Neural progenitor cell (in vitro differentiated cells): ENCODE results near the gene POLR2E.

Experiments
- EZH2 ChIP-seq: fragments of 200-600 bp; sonication (generic); IDR thresholded peaks from 2 replicates; pipeline ENCODE4 v1.6.1; 2017; ENCODE audit warnings: antibody characterized with exemption, mild to moderate bottlenecking, moderate library complexity
- EZH2phosphoT487 ChIP-seq: fragments of 200-600 bp; sonication (generic); IDR thresholded peaks from 2 replicates; pipeline ENCODE4 v1.6.1; 2017; ENCODE audit warnings: antibody characterized with exemption
- TF ChIP-seq, protein P1 (sequence below): fragments of 200-600 bp; sonication (generic); IDR thresholded peaks from 2 replicates; pipeline ENCODE4 v1.5.1; 2017; ENCODE audit warnings: antibody characterized with exemption, mild to moderate bottlenecking

DNA sequence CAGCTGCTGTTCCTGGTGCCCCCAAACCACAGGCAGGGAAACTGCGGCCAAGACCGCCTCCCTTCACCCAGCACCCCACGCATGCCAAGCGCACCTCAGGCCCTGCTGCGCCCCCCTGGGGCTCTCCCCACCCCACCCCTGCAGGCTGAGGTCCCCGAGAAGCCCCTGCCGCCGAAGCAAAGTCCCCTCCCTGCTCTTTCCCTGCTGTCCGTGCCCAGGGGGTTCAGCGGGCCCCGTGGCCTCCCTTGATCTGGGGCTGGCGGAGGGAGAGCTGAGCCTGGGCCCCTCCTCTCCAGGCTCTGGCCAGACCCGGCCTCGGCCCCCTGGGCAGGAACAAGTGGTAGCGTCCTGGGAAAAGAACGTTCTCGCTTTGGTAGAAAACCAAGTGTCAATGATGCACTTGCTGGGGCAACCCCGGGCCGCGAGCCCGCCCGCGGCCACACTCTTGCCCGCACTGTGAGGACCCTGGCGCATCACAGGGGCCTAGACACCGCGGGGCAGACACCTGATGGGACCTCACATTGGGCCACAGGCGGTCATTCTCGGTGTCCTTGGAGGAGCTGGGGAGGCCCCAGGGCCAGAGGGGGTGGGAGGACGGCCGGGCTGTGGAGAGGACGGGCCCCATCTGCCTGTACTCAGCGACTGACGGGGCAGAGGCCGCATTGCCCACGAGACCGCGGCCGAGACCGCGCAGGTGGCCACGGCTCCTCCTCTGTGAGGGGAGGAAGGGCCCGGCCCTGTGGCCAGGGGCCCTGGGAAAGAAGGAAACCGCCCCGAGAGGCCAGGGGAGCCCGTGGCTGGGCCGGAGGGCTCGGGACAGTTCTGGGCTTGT lies 37.6 kb upstream of the POLR2E start:
- TF ChIP-seq, protein P1, sequence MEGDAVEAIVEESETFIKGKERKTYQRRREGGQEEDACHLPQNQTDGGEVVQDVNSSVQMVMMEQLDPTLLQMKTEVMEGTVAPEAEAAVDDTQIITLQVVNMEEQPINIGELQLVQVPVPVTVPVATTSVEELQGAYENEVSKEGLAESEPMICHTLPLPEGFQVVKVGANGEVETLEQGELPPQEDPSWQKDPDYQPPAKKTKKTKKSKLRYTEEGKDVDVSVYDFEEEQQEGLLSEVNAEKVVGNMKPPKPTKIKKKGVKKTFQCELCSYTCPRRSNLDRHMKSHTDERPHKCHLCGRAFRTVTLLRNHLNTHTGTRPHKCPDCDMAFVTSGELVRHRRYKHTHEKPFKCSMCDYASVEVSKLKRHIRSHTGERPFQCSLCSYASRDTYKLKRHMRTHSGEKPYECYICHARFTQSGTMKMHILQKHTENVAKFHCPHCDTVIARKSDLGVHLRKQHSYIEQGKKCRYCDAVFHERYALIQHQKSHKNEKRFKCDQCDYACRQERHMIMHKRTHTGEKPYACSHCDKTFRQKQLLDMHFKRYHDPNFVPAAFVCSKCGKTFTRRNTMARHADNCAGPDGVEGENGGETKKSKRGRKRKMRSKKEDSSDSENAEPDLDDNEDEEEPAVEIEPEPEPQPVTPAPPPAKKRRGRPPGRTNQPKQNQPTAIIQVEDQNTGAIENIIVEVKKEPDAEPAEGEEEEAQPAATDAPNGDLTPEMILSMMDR, result no peak
- TF ChIP-seq EZH2, result no peak
- TF ChIP-seq EZH2phosphoT487, result no peak
